OCI-LY3 (cell line): Measurements from ENCODE around the gene DPP10.
"Not testable (repeated sequence)": the region's sequence is repeated elsewhere in the genome, so short reads cannot be mapped to it uniquely, and the experiment has no call there.

Source experiments
- EZH2phosphoT487 ChIP-seq: fragments of 200-600 bp; shearing (Covaris generic); IDR thresholded peaks from 2 replicates; pipeline ENCODE4 v1.6.1; 2018; ENCODE audit warnings: antibody characterized with exemption, mixed run types, low read depth
- TF ChIP-seq, protein P1 (sequence below): fragments of 200-600, 300-600 bp; sonication (generic); IDR thresholded peaks from 2 replicates; pipeline ENCODE4 v1.5.1; 2014; ENCODE audit warnings: antibody characterized with exemption, low read length, low read depth

- TF ChIP-seq, protein P1, sequence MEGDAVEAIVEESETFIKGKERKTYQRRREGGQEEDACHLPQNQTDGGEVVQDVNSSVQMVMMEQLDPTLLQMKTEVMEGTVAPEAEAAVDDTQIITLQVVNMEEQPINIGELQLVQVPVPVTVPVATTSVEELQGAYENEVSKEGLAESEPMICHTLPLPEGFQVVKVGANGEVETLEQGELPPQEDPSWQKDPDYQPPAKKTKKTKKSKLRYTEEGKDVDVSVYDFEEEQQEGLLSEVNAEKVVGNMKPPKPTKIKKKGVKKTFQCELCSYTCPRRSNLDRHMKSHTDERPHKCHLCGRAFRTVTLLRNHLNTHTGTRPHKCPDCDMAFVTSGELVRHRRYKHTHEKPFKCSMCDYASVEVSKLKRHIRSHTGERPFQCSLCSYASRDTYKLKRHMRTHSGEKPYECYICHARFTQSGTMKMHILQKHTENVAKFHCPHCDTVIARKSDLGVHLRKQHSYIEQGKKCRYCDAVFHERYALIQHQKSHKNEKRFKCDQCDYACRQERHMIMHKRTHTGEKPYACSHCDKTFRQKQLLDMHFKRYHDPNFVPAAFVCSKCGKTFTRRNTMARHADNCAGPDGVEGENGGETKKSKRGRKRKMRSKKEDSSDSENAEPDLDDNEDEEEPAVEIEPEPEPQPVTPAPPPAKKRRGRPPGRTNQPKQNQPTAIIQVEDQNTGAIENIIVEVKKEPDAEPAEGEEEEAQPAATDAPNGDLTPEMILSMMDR, result not testable (repeated sequence)
- TF ChIP-seq EZH2phosphoT487, result not testable (repeated sequence)
These were observed 998.3 kb downstream of the DPP10 start for GRCh38 chr2:115440746-115441145.
